UCSD-AML1 (cell line): ENCODE results near the gene SERAC1.
"Not testable (repeated sequence)": the region's sequence is repeated elsewhere in the genome, so short reads cannot be mapped to it uniquely, and the experiment has no call there.

Source experiments
- DNase-seq: peaks from one replicate; lab custom pipeline; 2025; ENCODE audit not compliant: unreplicated experiment; lab: John Stamatoyannopoulos, UW

The SERAC1 gene

DNA sequence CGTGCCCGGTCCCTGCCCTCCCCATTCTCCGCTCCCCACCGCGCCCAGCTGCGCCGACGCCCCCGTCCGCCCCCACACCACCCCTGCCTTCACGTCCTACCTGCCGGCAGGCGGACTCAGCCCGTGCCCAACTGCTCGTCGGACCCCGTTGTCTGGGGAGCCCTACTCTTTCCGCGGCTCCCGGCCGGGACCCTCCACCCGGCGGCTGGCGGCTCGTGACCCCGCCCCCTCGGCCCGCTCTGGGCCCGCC is at the start of gene SERAC1:
Gene SERAC1, minus strand, starts transcription at position 223 of the 250 bp plus-strand sequence. CDS start 9,899 bp downstream, outside the sequence.
- DNase-seq = no peak

DNA sequence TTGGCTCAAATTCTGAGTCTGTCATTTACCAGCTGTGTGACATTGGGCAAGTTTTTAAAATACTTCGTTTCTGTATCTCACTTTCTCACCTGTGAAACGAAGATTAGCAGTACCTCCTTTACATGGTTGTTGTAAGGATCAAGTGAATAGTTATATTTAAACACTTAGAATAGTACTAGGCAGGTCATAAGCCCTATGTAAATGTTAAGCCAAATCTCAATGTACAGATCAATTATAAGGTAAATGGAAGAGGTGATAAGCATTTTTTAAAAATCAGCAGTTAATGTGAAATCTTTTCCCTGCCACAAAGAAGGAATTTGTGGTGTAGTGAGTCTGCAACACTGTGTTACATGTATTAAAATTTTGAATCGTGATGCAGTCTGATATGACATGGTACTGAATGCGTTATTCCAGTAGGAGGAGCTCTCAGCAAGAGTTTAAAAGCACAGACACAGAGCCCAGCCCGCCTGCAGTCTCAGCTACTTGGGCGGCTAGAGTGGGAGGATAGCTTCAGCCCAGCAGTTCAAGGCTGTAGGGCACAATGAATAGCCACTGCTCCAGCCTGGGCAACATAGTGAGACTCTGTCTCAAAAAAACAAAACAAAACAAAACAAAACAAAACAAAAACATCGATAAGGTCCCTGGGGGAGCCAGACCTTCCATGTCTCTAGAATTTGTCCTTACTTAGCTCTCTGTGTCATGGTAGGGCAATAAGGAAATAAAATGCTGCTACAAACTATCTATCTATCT is 46.0 kb upstream of the SERAC1 start:
- peak; percentile 59 for DNase-seq

DNA sequence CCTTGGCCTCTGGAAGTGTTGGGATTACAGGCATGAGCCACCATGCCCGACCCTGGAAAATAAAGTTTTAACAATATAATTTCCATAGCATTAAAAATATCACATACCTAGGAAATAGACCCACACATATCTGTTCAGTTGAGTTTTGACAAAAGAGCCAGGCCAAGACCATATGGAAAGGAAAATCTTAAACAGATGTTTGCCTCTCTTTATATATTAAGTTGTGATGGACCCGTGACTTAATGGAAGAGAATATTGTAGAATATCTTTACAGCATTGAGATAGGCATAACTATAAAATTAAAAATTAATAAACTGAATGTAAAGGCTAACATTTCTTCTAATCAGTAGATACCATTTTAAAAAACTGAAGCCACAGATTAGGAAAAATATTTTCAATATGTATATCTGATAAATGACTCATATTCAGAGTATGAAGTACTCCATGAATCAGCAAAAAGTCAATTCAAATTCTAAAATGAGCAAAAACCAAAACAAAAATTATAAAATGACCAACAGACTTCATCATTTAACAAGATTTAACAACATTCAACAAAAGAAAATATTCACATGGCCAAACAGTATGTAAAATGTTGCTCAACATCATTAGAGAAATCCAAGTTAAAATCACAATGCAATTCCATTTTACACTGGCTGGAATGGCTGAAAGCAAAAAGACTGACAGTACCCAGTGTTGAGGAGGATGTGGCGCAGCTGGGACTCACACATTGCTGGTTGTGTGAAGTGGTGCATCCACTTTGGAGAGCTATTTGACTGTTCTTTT is 43.4 kb upstream of the SERAC1 start:
- DNase-seq = no peak

DNA sequence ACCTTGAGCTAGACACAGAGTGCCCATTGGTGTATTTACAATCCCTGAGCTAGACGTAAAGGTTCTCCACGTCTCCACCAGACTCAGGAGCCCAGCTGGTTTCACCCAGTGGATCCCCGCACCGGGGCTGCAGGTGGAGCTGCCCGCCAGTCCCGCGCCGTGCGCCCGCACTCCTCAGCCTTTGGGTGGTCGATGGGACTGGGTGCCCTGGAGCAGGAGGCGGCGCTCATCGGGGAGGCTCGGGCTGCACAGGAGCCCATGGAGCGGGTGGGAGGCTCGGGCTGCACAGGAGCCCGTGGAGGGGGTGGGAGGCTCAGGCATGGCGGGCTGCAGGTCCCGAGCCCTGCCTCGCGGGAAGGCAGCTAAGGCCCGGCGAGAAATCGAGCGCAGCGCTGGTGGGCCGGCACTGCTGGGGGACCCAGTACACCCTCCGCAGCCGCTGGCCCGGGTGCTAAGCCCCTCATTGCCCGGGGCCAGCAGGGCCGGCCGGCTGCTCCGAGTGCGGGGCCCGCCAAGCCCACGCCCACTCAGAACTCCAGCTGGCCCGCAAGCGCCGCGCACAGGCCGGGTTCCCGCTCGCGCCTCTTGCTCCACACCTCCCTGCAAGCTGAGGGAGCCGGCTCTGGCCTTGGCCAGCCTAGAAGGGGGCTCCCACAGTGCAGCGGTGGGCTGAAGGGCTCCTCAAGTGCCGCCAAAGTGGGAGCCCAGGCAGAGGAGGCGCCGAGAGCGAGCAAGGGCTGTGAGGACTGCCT is 41.7 kb upstream of the SERAC1 start:
- DNase-seq = not testable (repeated sequence)

DNA sequence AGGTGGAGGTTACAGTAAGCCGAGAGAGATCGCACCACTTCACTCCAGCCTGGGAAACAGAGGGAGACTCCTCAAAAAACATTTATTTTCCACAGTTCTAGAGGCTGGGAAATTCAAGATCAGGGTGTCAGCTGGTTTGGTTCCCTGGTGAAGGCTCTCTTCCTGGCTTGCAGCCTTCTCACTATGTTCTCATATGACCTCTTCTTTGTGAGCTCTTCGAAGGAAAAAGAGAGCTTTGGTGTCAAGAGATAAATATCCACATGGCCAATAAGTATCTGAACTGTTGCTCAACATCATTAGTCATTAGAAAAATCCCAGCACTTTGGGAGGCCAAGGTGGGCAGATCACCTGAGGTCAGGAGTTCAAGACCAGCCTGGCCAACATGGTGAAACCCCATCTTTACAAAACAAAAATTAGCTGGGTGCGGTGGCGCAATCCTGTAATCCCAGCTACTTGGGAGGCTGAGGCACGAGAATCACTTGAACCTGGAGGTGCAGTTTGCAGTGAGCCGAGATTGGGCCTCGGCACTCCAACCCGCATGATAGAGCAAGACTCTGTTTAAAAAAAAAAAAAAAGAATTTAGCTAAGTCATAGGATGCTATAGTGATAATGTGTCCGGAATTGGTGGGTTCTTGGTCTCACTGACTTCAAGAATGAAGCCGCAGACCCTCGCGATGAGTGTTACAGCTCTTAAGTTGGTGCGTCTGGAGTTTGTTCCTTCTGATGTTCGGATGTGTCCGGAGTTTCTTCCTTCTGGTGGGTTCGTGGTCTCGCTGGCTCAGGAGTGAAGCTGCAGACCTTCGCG is 40.4 kb upstream of the SERAC1 start:
- DNase-seq = not testable (repeated sequence)

DNA sequence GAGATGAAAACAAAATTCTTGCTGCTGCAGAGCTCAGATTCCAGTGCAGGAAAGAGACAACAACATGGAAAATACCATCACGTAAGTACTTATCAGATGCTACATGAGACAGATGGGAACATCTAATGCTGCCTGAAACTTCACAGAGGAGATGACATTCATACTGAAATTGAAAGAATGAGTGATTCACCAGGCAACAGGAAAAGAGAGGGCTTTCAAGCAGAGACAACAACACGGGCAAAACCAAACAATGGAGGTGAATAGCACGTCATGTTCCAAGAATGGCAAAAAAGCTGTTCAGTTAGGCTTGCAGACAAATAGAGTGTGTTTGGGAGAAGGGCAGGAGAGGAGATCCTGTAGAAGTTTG is 39.3 kb upstream of the SERAC1 start:
- DNase-seq = no peak

DNA sequence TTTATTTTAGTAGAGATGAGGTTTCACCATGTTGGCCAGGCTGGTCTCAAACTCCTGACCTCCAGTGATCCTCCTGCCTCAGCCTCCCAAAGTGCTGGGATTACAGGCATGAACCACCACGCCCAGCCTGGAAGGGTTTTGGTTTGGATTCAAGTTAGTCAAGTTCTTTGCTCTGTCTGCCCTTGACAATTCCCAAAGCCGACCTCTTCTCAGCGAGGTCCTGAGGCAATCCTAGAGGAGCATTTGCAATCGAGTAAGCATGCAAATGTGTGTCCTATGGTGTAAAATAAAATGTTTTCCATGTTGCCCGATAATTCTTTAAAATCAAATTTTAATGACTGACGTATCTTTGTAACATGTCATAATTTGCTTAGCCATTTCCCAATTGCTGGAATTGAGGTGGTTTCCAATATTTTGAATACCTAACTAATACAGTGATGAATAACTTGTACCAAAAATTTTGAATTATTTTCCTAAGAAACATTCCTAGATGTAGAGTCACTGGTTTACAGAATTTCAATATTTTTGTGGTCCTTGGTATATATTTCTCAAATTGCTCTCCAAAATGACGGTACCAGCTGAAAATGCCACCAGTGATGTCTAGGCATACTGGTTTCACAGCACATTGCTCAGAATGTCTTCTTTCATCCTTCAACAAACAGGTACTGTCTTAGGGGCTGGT is 38.8 kb upstream of the SERAC1 start:
- DNase-seq = no peak

DNA sequence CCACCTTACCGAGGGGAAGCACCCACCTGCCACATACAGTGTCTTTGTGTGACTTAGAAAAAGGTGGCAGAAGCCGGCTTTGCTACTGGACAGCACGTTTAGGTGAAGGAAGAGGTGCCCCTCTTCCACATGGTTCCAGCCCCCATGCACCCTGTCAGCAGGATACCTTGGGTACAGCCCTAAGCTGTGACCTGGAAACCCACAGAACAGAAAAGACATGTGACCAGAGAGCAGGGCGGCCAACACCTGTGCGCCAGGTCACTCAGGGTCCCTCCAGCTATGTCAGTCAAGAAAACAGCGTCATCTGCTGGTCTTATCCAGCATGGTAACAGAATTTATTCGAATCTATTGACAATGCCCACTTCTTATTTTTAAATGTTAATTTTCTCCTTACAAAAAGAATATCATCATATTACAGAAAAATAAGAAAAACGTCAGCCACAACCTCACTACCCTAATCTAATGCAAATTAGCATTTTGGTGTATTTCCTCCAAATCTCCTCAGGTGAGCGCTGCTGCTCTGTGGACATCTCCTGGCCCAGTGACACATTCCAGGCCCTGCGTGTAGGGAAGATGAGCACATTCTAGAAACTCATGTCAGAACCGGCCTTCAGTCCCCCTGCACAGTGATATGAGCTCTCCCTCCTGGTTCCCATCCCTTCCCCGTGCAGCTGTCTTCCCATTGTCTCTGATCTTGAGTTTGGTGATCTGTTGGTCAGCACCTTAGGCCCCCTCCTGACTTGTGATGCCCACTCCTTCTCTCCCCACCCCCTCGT is 37.3 kb upstream of the SERAC1 start:
- DNase-seq = no peak

DNA sequence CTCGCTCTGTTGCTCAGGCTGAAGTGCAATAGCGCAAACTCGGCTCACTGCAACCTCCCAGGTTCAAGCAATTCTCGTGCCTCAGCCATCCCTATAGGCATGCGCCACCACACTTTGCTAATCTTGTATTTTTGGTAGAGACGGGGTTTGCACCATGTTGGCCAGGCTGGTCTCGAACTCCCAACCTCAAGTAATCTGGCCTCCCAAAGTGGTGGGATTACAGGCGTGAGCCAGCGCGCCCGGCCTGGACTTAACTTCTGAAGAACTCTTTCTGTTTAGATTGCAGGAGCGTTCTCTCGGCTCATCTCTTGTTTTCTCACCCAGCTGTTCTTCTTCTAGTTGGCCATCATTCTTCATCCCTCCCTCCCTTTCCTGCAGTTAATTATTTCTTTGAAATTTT is 30.4 kb upstream of the SERAC1 start:
- DNase-seq = no peak

DNA sequence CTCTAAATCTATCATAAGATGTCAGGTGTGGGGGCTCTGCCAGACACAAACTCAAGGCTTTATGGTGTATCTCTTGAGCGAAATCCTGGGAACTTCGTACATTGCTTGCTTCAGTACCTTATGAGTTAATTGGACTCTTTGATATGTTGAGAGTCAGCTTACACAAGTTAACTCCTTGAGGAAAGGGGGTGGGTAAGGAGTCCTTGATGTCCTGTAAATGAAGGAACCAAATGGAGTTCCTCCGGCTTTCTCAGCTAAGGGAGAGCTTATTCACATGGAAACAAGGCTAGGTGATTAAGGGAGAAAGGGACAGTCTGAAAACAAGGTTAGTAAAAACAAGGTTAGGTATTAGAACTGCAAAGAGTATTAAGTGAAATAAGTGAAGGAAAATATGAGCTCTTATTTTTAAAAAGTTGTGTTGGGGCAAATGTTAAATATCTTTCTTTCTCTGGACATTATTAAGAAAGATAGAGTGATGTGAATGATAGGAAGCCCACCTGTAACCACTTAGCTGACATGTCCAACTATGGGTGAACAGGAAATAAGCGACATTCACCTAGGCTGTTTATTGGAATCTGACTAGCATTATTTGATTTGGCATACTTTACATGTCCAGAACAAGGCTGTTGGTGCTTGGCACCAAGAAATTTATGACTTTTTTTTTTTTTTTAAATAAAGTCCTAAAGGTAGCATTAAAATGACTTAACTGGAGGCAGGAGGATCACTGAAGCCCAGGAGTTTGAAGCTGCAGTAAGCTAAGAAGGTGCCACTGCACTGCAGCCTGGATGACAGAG is 26.6 kb upstream of the SERAC1 start:
- DNase-seq = no peak

DNA sequence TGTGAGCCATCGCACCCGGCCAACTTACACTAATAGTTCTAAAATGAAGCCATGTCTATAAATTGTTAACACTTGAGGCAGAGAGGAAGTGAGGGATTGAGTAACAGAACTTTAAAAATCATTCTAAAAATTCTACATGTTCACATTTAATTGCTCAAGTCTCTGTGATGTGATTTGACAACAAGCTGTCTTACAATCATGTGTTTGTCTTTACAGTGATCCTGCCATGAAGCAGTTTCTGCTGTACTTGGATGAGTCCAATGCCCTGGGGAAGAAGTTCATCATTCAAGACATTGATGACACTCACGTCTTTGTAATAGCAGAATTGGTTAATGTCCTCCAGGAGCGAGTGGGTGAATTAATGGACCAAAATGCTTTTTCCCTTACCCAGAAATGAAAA is 23.7 kb upstream of the SERAC1 start:
- no peak for DNase-seq

DNA sequence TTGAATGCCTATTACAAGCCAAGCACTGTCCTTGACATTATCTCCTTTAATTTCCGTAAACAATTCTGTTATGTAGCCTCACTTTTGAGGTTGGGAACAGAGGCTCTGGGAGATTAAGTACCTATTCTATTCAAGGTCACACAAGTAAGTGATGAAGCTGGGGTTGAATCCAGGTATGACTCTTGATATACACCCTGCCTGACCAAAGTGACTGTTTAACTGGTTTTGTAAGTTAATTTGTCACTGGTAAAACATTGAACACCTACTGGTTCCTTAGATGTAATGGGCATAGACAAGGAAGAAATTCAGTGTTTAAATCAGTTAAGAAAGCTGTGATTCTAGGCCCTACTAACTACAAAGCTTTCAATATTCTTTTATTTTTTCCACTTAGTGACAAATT is 23.0 kb upstream of the SERAC1 start:
- DNase-seq = no peak

DNA sequence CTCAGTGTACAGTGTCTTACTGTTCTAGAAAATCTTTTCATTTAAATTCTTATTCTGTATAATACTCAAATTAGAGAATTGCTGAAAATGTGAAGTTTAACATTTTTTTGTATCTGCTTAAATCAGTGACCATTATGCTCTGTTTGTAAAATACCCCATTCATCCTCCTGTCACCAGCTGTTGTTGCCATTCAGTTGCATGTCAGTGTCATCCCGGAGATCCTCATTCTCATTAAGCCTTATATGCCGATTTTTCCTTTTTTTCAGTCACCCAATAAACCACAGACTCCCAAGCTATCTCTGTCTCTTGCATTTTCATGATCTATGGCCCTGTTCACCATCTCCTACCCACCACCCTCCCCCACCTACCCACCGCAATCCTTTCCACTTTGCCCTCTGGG is 20.5 kb upstream of the SERAC1 start:
- no peak for DNase-seq

DNA sequence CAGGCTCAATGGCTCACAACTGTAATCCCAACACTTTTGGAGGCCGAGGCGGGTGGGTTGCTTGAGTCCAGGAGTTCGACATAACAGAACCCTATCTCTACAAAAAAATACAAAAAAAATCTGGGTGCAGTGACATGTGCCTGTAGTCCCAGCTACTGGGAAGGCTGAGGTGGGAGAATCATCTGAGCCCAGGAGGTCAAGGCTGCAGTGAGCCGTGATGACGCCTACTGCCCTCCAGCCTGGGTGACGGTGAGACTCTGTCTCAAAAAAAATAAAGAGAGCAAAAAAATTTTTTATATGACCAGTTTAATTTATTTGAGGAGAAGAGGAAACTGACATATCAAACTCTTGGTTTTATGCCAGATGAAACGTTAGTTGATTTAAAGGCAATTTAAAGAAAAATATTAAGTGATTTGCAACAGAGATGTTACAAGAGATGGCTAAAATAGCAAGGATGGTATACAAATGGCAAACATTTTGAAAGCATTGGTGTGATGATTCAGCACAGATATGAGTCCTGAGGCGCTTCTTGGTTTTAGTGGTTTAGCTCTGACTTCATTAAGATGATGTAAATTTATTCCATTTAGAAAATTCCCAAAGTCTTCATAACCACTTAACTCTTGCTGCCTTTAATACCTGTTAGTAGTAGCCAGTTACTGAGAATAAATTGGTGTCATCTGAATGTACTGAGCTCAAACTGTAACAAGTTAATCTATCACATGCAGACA is 17.8 kb upstream of the SERAC1 start:
- DNase-seq = no peak

DNA sequence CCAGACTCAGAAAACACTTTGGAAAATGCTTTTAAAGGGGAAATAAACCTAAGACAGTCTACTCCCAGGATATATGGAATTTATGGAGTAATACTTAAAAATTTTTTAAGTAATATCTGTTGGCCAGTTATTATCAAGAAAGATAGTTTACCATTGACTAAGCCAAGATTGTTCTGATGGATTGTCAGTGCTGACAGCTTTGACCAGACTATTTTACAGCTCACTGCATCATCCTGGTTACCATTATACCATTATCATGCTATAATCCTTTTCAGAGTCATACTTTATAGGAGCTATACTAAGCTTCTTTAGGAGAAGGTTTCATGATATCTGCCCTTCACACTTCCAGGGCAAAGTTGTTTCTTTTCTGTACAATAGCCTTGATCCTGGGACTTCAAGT is 16.5 kb upstream of the SERAC1 start:
- DNase-seq = no peak

DNA sequence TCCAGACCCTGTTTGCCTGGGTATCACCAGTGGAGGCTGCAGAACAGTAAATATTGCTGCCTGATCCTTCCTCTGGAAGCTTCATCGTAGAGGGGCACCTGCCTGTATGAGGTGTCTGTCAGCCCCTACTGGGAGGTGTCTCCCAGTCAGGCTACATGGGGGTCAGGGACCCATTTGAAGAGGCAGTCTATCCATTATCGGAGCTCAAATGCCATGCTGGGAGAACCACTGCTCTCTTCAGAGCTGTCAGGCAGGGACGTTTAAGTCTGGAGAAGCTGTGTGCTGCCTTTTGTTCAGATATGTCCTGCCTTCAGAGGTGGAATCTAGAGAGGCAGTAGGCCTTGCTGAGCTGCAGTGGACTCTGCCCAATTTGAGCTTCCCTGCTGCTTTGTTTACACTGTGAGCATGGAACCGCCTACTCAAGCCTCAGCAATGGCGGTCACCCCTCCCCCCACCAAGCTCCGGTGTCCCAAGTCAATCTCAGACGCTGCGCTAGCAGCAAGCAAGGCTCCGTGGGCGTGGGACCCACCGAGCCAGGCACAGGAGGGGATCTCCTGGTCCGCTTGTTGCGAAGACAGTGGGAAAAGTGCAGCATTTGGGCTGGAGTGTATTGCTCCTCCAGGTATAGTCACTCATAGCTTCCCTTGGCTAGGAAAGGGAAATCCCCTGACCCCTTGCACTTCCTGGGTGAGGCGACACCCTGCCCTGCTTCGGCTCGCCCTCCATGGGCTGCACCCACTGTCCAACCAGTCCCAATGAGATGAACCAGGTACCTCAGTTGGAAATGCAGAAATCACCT is 15.3 kb upstream of the SERAC1 start:
- not testable (repeated sequence) for DNase-seq

DNA sequence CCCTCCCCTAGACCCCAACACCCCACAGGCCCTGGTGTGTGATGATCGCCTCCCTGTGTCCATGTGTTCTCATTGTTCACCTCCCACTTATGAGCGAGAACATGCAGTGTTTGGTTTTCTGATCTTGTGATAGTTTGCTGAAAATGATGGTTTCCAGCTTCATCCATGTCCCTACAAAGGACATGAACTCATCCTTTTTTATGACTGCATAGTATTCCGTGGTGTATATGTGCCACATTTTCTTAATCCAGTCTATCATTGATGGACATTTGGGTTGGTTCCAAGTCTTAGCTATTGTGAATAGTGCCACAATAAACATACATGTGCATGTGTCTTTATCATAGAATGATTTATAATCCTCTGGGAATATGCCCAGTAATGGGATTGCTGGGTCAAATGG is 9.7 kb upstream of the SERAC1 start:
- not testable (repeated sequence) for DNase-seq

DNA sequence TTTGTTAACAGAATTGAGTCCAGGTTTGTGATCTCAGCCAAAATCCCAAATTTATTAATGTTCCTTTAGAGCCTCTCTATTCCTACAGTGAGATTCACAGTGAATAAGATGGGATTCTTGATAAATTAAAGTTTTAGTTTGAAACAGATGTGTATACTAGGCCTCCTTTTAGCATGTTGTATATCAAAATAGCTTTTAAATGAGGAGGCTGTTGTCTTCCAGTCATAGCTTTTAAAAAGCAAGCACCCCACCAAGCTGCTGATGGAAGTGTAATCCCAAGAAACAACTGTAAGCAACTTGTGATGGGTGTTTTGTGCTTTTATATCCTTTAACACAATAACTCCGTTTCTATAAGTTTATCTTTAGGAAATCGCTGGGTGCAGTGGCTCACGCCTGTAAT is 7.0 kb upstream of the SERAC1 start:
- no peak for DNase-seq
